Ascending aorta (tissue), 2 donors: ENCODE results near the gene CMTM7. TPM values are rescaled to one million over a fixed set of nuclear protein-coding genes. Genes with fewer than 3 reads are reported as not detected.

ENCODE experiments used
- DNase-seq, 2 donors: peaks; one replicate each; pipeline ENCODE4 v3.0.0-alpha.2; 2019; ENCODE audit warnings: low spot score in 2 of 2
- H3K27ac ChIP-seq, 2 donors: fragments of 200-600 bp; sonication (generic); one replicate each; pipeline ENCODE4 v1.5.1; 2016 to 2017; ENCODE audit warnings: mild to moderate bottlenecking in 1 of 2
- H3K27me3 ChIP-seq: fragments of 200-600 bp; sonication (generic); one replicate; pipeline ENCODE4 v1.5.1; 2017
- H3K36me3 ChIP-seq, 2 donors: fragments of 200-600 bp; sonication (generic); one replicate each; pipeline ENCODE4 v1.5.1; 2016
- H3K4me1 ChIP-seq, 2 donors: fragments of 200-600 bp; sonication (generic); one replicate each; pipeline ENCODE4 v1.5.1; 2016 to 2017; ENCODE audit warnings: mild to moderate bottlenecking in 1 of 2
- H3K4me3 ChIP-seq, 2 donors: fragments of 200-600 bp; sonication (generic); one replicate each; pipeline ENCODE4 v1.5.1; 2016 to 2017; ENCODE audit warnings: mild to moderate bottlenecking in 1 of 2
- H3K9me3 ChIP-seq, 2 donors: fragments of 200-600 bp; sonication (generic); one replicate each; pipeline ENCODE4 v1.5.1; 2016
- intact Hi-C: fragments of 100-400 bp; cut with DNase I; formaldehyde crosslinking; loops from one replicate; pipeline ENCODE4 v1.15.1; 2023
- total RNA-seq: library from RNA; depleted of rRNA; stranded (reverse); fragments of >200 nt; gene quantifications from one replicate; pipeline ENCODE4 v1.1.0, GENCODE V29; 2016
- TF ChIP-seq, protein P1 (sequence below), 3 experiments: fragments of 200-600 bp in 2 of 3; fragments of 450-650 bp in 1 of 3; sonication (generic) in 2 of 3; IDR thresholded peaks; one replicate each; pipeline ENCODE4 v1.5.1; 2016 to 2019; ENCODE audit warnings: antibody characterized with exemption in 3 of 3, mild to moderate bottlenecking in 1 of 3, moderate library complexity in 1 of 3

CMTM7 gene
- total RNA-seq, 1 donor from 2014 or later, result 21.9 TPM

DNA sequence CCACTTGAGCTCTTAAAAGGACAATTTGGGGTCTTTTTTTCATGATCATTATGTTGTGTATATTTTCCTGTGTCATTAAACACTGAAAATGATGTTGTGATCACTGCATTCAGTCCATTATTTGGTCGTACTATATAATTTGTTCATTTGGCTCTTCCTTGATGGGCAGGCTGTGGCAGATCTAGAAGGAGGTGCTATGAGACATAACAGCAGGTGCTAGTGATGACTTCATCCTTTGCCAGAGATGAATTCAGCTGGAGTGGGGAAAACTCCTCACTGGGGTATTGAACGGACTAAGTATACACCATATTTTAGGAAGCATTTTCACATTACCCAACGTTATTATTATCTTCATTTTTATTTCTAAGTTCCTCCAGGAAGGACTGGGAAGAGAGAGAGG lies 12.0 kb downstream of the CMTM7 start:
- TF ChIP-seq, protein P1, sequence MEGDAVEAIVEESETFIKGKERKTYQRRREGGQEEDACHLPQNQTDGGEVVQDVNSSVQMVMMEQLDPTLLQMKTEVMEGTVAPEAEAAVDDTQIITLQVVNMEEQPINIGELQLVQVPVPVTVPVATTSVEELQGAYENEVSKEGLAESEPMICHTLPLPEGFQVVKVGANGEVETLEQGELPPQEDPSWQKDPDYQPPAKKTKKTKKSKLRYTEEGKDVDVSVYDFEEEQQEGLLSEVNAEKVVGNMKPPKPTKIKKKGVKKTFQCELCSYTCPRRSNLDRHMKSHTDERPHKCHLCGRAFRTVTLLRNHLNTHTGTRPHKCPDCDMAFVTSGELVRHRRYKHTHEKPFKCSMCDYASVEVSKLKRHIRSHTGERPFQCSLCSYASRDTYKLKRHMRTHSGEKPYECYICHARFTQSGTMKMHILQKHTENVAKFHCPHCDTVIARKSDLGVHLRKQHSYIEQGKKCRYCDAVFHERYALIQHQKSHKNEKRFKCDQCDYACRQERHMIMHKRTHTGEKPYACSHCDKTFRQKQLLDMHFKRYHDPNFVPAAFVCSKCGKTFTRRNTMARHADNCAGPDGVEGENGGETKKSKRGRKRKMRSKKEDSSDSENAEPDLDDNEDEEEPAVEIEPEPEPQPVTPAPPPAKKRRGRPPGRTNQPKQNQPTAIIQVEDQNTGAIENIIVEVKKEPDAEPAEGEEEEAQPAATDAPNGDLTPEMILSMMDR (IDR thresholded peaks at IDR 0.05), result no peak
- no peak for DNase-seq
- intact Hi-C loops, result no loop called here
- peak overlapping the region in 1 of 2 donors; percentile 76 for H3K27ac ChIP-seq
- no peak overlapping the region for H3K4me3 ChIP-seq
- no peaks in the 10 kb centered on the region for H3K27me3 ChIP-seq
- H3K4me1 ChIP-seq, result peaks cover 0 to 5% of the 10 kb centered on the region in 2 donors
- no peaks in the 10 kb centered on the region for H3K9me3 ChIP-seq
- H3K36me3 ChIP-seq, result no peaks in the 10 kb centered on the region

DNA sequence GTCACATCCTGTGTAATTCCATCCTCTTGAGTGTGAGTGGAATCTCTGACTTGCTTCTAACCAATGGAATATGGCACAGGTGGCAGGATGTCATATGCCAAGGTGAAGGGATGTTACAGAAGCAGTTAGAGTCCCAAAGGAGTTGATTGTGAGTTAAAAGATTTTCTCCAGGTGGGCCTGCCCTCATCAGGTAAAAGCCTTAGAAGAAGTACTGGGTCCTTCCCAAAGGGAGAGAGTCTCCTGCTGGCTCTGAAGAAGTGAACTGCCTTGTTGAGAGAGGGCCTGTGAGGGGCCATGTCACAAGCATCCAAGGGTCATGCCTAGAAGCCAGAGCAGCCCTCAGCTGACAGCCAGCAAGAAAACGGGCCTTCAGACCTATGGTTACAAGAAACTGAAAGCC lies 13.1 kb downstream of the CMTM7 start:
- peak in 1 of 2 donors; percentile 22 for DNase-seq
- Histone ChIP-seq H3K36me3 (no peaks in the 10 kb centered on the region), H3K27me3 (no peaks in the 10 kb centered on the region), H3K9me3 (no peaks in the 10 kb centered on the region), H3K4me3 (no peak overlapping the region), H3K27ac (no peak overlapping the region), H3K4me1 (peaks cover 0 to 5% of the 10 kb centered on the region in 2 donors)
- intact Hi-C loops, result no loop called here
- TF ChIP-seq, protein P1 (IDR thresholded peaks at IDR 0.05), result no peak

DNA sequence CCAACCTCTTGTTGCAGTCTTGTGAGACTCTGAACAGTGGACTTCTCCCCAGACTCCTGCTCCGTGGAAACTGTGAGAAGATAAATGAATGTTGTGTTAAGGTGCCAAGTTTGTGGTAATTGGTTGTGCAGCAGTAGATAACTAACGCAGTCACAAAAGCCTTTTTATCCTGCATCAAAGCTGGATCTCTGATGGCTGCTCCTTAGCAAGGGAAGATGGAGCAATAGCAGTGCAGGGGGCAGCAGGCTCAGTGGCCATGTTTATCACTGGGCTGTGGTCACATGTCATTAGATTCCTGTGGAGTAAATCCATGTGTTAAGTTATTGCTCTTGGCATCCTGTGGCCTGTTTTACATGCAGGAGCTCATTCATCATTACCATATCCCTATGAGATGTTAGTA lies 13.5 kb downstream of the CMTM7 start:
- DNase-seq, result no peak
- Histone ChIP-seq H3K4me1 (peaks cover 0 to 5% of the 10 kb centered on the region in 2 donors), H3K27ac (no peak overlapping the region), H3K4me3 (no peak overlapping the region), H3K9me3 (no peaks in the 10 kb centered on the region), H3K36me3 (no peaks in the 10 kb centered on the region), H3K27me3 (no peaks in the 10 kb centered on the region)
- TF ChIP-seq, protein P1 (IDR thresholded peaks at IDR 0.05), result no peak
- intact Hi-C loops, result no loop called here

DNA sequence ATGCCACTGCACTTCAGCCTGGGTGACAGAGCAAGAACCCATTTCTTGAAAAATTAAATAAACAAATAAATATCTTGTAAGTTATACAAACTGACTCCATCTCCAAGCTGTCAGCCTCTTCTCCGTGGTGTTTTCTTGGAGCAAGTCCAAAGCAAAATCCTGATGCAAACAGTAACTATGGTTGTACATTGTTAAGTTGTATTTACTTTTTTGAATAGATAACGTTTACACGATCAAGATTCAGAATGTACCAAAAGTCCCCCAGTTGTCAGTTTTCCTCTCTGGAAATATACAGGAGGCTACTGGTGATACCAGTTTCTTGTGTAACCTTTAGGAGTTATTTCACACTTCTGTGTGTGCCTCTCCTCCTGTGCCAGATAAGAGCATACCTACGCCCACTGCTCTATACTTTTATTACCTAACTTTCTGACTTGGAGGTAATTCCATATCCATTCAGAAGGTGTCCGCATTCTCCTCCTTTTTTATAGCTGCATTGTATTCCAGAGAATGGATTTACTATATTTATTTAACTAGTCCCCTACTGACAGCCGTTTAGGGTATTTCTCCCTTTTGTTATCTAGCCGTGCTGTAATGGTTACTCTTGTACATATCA lies 14.2 kb downstream of the CMTM7 start:
- no peaks in the 10 kb centered on the region for H3K9me3 ChIP-seq
- H3K36me3 ChIP-seq, result no peaks in the 10 kb centered on the region
- H3K27me3 ChIP-seq, result no peaks in the 10 kb centered on the region
- no peak overlapping the region for H3K27ac ChIP-seq
- TF ChIP-seq, protein P1 (IDR thresholded peaks at IDR 0.05), result no peak
- no peak for DNase-seq
- intact Hi-C loops, result no loop called here
- H3K4me3 ChIP-seq, result no peak overlapping the region
- peaks cover 0 to 5% of the 10 kb centered on the region in 2 donors for H3K4me1 ChIP-seq

DNA sequence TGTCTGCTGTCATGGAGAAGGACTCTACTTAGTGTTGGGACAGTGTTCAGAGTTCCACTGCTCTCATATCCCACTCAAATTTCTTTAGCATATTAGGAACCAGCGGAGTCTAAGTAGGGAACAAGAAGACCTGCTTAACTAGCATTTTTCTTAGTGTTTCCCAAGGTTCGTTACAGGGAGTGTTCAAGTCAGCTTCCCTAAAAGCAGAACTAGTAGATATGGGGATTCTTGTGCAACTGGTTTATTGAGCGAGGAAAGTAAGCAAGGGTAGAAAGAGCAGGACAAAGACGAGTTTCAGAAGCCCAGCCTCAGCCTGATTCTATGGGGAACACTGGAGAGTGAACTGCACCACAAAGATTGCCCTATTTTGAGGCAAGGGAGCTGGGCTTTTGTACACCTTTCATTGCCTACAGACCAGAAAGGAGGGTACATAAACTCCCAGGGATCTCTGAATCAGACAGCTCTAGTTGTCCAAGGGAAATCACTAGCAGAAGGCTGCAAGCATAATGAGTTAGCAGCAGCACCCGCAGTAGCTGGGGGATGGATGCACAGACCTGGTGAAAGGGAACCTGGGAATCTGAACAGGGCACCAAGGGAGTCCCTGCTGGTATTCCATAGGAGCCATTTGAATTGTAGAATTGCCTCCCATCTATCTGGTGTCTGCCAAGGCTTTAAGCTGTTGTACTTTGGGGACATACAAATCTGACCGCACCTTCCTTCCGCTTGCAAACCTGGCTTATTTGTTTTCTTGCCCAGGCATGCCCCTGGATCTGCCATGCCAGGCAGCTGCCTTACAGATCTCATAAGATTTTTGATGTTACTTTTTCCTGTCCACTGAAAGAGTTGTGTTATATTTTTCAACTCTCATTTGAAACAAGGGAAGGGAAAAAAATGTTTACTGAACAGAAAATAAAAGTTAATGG lies 15.1 kb downstream of the CMTM7 start:
- intact Hi-C loops, result no loop called here
- Histone ChIP-seq H3K27me3 (no peaks in the 10 kb centered on the region), H3K4me1 (no peaks in the 10 kb centered on the region), H3K9me3 (no peaks in the 10 kb centered on the region), H3K4me3 (no peak overlapping the region), H3K36me3 (no peaks in the 10 kb centered on the region), H3K27ac (peak overlapping the region in 1 of 2 donors; percentile 16)
- TF ChIP-seq, protein P1 (IDR thresholded peaks at IDR 0.05), result no peak
- no peak for DNase-seq
